ENCODE measurements around the gene AP2S1.

GRCh38 chr19:46834121-46834520 lies 16.5 kb downstream of the AP2S1 start:
- TF ChIP-seq POLR2A (IDR thresholded peaks at IDR 0.05; ENCODE audit: low read depth, low read length) = no peak
- TF ChIP-seq POLR2AphosphoS5 (IDR thresholded peaks at IDR 0.05; ENCODE audit: low read depth, low read length) = no peak
